Measurements from ENCODE around the gene PHETA1.

PHETA1 gene, protein sequence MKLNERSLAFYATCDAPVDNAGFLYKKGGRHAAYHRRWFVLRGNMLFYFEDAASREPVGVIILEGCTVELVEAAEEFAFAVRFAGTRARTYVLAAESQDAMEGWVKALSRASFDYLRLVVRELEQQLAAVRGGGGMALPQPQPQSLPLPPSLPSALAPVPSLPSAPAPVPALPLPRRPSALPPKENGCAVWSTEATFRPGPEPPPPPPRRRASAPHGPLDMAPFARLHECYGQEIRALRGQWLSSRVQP

DNA sequence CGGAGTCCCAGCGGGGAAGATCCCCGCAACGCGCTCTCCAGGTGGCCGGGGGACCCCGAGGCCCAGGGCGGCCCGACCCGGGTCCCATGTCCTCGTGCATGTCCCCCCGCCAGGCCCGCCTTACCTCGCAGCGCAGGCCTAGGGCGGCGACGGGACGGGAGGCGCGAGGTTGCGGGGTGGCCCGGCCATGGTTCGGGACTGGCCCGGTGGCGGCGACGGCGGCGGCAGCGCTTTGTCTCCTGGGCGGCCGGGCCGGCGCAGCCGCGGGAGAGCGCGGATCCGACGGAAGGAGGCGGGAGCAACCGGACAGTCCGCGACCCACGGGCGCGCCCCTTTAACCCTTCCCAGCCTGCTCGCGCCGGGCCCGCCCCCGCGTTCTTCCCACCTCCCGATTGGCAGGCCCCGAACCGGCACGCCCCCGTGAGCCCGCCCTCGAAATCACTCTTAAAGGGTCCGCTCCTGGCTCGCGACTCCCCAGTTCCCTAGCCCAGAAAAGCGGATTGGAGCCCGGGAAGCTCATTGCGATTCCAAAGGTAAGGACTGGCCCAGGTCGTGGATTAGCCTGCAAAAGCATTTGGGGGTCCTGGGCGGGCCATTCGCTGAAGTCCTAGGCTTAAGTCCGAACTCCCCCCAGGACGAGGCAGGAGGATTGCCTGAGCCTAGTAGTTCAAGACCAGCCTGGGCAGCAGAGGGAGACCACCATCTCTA lies at the start of gene PHETA1:
TSS of gene PHETA1 (minus strand) at position 308 of the 708 bp plus-strand sequence. CDS start 5,668 bp downstream, outside the sequence.
- peak; percentile 78 for DNase-seq

DNA sequence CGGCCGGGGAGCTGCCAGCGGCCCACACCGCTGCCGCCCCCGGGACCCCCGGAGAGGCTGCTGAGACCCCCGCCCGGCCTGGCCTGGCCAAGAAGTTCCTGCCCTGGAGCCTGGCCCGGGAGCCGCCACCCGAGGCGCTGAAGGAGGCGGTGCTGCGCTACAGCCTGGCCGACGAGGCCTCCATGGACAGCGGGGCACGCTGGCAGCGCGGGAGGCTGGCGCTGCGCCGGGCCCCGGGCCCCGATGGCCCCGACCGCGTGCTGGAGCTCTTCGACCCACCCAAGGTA lies 49.6 kb upstream of the PHETA1 start:
- no peak for DNase-seq

DNA sequence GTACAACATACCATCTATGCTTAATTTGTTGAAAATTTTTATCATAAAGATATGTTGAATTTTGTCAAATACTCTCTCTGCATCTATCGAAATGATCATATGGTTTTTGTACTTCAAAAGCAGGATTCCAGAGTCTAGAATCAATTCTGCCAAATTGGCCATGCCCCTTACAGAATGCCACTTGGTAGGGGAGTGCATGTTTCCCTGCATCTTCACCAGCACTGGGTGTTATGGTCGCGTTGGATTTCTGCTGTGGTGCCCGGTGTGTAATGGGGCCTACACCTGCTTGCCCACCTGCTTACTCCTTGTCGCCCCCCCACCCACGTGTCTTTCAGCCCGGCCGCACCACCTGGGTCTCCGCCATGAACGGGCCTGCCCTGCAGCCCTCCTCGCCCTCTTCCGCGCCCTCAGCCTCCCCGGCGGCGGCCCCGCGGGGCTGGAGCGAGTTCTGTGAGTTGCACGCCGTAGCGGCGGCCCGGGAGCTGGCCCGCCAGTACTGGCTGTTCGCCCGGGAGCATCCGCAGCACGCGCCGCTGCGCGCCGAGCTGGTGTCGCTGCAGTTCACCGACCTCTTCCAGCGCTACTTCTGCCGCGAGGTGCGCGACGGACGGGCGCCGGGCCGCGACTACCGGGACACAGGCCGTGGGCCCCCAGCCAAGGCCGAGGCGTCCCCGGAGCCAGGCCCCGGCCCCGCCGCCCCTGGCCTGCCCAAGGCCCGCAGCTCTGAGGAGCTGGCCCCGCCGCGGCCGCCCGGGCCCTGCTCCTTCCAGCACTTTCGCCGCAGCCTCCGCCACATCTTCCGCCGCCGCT lies 49.1 kb upstream of the PHETA1 start:
- no peak for DNase-seq

DNA sequence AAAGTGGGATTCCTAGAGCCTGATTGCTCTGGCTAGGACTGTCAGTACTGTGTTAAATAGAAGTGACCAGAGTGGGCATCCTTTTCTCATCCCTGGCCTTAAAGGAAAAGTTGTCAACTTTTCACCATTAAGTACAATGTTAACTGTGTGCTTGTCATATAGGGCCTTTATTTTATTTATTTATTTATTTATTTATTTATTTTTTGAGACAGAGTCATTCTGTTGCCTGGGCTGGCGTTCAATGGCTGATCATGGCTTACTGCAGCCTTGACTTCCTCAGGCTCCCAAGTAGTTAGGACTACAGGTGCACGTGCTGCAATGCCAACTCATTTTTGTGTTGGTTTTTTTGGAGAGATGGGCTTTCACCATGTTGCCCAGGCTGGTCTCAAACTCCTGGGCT lies 48.4 kb upstream of the PHETA1 start:
- DNase-seq: no peak

DNA sequence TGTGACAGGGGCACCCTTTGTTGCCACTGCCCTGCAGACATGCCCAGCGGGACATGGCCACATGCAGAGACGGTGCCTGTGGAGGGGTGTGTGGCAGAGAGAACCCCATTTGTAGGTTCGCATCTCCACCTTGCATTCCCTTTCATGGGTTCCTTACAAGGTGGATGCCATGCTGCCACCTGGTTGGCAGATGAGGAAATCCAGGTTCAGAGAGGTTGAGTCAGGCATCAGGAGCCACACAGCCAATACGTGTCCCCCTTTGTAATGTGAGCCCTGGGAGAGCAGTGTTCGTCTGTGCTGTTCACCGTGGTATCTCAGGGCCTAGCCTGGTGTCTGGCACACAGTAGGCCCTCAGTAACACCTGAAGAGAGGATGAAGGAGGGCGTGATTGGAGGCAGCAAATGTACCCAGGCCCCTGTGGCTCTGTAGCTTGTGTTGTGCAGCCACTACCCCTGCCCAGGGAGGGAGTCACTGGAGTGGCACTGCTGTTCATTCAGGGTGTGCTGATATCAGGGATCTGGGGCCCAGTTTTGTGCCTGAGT lies 45.9 kb upstream of the PHETA1 start:
- no peak for DNase-seq

DNA sequence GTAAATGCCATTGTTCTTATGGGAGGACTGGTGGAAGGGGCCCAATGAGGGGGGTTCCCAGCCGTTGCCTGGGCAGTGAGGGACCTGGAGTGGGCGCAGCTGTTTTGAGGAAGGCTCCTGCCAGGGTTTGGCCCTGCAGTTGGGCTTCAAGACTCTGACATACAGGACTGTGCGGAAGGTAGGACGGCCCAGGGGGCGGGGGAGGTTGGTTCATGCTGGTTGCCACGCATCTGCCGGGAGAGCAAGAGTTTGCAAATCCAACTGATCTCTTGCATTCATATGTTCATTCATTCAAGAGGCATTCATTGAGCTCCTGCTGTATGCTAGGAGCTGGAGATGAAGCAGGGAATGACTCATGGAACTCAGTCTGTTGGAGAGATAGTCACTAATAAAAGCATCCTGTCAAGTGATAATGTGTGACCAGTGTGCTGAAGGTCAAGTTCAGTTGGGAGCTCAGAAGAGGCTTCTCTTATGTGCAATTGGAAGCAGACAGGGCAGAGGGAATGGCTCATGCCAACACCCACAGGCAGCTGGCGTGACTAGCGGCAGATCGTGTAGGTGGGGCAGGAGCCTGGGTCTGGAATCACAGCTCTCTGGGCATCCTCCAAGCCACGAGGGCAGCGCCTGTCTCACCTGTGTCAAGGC lies 44.7 kb upstream of the PHETA1 start:
- DNase-seq: no peak

DNA sequence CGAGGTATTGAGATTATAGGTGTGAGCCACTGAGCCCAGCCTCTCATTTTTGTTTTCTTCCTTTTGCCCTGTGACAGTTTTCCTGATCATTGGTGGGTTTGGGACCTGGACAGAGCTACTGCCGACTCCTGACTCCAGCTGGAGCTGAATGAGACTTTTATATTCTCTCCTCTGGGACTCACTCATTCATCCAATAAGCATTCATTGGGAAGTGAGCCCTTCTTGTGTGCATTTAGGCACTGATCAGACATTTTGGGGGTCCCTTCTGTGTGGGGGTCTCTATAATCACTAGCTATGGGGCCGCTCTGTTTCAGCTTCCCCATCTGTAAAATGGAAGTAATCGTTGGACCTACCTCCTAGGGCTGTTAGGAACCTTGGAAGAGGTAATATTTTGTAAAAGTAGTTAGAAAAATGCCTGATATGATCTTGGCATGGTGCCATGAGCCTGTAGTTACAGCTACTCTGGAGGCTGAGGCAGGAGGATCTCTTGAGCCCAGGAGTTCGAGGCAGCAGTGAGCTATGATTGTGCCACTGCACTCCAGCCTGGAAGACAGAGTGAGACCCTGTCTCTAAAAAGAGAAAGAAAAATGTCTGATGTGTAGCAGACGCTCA lies 44.0 kb upstream of the PHETA1 start:
- no peak for DNase-seq

DNA sequence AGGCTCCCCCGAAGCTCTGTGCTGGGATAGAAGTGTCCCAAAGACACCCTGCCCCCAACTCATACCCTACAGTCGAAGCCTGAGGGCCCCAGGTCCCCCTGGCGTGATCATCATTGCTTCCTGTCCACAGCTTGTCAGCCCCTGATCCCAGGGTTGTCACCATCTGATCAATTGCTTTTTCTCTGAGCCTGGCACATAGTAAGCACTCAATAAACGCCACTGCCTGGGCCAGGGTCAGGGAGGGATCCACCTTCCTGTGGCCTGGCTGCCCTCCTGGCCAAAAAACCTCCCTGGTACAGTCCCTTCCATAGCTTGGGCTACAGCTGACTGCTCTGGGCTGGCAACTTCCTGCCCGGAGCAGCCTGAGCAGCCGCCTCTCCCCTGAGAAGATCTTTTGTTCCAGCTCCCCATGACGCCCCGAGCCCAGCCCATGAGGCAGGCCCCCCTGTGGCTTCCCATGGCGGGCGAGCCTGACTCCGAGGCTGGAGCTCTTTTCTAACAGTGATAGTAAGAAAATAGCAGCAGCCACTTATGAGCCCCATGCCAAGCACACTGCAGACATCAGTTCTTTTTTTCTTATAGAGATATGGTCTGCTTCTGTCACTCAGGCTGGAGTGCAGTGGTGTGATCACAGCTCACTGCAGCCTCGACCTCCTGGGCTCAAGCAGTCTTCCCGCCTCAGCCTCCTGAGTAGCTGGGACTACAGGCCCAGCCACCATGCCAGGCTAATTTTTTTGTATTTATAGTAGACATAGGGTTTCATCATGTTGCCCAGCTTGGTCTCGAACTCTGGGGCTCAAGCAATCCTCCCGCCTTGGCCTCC lies 43.3 kb upstream of the PHETA1 start:
- no peak for DNase-seq

DNA sequence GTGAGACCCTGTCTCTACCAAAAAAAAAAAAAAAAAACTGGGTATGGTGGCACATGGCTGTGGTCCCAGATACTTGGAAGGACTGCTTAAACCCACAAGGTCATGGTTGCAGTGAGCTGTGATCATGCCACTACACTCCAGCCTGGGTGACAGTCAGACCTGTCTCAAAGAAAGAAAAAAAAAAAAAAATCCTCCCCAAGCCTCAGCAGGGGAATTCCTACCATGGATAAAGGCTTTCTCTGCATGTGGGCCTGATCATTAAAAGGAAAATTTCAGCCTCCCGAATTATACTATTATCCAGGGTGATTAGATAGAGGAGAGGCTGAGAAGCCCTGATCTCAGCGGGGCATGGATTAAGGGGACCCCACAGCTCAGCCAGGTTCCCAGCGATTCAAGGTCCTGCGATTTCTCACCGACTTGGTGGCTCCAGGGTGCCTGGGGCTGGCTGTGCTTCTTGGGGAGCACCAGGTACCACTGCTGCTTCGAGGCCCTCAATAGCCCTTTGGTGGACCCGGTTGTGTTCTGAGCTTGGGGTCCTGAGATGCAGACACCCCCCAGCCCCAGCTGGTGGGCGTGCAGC lies 42.4 kb upstream of the PHETA1 start:
- DNase-seq: peak; percentile 46

DNA sequence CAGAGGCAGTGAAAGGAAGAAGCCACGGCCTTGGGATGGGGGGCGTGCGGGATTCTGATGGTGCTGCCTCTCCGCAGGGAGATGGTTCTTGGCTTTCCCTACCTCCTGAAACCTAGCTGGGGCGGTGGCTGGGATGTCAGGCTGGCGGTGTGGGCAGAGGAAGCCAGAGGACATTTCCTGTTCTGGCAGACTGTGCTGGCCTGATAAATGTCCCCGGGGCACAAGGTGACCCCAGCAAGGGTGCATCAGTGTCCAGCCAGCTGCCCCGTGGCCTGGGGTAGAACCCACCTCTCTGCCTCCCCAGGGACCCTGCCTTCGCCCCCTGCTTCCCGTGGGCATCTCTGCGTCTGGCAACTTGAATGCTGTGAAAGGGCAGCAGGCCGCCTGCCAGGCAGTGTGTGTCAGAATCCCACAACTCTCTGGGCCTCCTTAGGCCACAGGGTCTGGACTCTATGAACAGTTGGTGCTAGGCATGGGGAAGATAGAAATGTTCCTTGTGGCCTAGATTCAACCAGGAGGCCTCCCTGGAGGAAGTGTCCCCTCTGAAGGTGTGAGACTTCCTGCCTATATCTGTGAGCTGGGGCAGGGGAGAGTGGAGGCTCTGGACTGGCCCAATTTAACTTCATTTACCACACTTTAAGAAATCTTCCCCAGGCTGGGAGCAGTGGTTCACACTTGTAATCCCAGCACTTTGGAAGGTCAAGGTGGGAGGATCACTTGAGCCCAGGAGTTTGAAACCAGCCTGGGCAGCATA lies 41.7 kb upstream of the PHETA1 start:
- DNase-seq: no peak

DNA sequence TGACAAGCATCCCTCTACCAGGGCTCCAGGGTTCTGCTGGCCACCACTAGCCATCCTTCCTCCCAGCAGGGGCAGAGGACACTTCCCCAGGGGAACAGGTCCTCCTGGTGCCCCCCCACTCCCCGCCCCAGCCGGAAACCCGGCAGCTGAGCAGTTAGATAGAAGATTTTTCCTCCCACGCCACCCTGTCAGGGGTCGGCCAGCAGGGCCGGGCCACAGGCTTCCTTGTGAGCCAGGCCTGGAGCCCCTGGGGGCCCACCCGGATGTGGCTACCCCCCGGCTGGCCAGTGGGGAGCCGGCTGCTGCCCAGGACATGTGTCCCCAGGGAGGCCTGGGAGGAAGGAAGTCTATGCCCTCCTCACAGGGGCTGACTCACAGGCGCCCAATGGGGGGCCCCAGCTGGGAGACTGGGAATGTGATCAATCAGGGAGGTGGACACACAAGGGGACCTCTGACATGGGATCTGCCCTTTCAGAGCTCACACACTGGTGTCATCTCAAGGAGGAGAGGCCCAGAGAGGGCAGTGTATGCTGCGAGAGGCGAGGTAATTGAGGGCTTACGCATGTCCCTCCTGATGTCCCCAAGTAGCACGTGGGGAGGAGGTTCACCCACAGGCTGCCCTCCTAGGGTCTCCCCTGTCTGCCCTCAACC lies 41.0 kb upstream of the PHETA1 start:
- DNase-seq: peak; percentile 32

DNA sequence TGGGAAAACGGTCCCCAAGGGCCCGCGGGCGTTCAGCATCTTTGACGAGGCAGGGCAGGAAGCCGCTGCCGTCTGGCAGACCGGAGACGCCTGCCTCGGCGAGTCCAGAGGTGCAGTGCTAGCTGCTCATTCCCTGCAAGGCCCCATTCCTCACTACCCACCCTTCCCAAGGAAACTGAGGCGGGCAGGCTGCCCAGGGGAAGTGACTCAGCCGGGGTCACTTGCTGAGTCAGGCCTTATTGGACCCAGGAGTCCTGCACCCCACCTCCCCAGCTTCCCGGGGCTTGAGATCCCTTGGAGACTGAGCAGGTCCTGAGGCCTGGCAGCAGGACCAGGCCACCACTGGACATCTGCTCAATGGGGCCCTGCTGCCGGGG lies 40.5 kb upstream of the PHETA1 start:
- DNase-seq: no peak

DNA sequence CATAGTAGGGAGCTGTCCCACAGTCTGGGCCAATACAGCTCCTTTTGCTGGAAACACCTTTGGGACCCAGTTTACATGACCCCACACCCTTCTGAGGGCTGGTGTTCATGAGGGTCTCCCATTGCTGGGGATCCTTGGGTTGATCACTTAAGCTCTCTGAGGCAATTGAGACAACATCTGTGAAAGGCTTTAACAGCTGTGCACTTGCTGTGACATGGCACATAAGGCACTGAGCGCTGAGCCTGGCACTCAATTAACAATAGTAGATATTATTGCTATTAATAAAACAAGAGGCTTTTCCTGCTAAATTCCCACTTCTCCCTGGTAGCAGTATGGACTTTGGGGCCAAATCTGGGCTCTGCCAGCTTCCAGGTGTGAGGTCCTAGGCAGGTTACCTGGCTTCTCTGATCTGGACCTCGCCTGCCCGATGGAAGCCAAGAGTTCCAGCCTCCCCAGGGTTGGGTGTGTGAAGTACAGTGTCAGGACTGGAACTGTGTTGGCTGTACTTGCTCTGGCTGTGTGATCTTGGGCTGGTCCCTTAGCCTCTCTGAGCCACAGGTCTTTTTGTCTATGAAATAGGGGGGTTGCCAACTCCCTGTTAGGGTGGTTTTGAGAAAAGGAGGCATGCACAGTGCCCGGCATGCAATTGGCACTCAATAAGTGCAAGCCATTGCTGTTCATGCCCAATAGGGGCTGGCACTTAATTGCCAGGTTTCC lies 39.9 kb upstream of the PHETA1 start:
- DNase-seq: no peak

DNA sequence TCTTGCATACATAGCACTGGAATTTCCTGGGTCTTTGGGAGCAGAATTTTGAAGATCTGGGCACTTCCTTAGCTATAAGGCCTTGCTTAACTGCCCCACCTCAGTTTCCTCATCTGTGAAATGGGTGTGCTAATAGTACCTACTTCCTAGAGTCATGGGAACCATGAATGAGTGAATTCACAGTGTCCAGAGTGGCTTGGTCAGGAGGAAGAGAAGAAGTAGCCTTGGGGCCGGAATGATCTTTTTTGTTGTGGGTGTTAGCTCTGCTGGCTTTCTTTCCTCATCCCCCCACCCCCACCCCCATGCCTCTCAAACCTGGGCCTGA lies 39.2 kb upstream of the PHETA1 start:
- DNase-seq: no peak

DNA sequence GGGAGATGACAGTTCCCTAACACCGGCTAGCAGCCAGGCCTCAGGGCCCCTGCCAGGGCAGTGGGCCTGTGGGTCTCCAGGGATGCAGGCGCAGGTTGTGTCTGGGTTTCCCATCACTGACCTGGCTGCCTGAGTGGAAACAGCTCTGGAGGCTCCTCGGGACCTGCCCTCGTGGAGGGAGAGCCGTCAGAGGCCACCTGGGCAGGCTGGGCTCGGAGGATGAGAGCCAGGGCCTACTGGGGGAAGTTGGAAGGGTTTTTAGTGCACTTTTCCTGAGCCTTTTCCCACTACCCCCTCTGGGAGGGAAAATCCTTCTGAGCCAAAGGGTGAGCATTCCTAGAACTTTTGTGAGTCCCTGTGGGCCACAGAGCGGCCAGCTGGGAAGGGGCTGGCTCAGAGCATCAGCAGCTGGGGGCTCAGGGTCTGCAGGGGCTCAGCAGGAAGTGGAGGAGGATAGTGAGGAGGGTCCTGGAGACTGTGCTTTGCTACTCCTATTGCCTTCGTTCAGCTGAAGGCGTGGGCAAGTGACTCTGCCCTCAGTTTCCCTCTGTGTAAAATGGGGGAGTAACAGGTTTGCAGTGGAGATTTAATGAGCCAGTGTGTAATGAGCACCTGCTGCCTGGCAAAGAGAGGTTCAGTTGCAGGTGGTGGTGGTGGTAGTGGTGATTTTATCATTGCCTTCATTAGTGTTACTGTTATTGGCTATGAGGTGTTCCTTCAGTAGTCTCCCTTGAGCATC lies 38.7 kb upstream of the PHETA1 start:
- no peak for DNase-seq

DNA sequence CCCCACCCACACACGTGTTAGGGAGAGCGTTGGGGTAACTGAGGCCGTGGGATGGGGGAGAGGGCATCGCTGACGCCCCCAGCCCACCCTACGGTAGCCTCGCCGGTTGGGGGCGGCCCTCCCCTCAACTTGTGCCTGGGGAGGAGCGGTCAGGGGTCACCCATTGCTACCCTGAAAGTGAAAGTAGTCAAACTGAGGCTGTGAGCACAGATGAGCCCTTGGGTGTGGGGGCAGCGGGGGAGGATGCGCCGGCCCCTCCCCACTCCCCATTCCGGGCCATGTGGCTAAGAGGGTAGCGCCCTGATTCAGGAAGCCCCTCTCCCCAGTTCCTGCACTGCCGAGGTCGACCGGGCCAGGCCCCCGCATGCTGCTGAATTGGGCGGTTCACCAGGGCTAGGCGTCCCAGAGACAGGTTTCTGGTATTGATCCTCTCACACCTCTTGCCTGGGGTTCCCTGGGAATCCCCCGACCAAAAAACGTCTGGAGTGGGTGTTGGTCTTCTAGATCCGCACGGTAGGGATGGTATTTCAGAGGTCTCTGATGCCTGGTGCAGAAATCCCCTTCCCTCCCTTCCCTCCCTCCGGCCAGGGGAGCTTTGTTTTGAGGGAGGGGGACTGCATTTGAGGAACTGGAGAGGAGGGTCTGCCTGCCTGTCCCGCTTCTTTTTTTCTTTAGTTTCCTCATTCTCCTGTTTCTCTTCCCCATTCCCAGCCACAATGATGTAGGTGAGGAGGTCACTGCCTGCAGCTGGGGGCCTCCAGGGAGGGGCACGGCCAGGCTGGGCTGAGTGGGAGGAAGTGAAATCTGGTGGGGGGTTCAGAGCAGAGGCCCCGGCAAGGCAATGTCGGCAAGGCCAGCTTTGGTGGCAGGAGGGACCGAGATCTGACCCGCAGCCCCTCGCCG lies 37.8 kb upstream of the PHETA1 start:
- DNase-seq: peak; percentile 77

DNA sequence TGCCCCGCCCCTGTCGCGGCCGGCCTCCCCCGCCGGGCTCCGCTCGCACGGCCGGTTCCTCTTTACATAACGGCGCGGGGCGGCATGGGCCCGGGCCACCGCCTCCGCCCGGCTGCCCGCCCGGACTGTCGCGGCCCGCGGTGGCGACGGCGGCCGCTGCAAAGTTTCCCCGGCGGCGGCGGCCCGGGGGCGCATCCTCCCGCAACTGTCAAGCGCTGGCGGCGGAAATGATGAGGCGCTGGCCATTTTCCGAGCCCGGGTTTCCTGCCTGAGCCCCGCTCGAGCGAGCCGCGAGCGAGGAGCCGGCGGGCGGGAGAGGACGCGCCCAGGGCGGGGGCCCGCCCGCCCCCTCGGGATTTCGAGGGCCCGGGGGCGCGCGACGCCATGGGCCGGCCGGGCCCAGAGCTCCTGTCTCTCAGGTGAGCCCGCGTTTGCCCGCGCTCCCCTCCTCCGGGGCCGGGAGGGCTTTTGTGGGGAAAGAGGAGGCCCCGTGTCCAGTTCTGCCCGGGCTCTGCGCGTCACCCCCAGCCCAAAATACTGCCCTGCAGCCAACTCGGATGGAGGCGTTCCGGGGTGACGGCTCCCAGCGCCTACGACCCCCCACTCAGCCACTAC lies 37.1 kb upstream of the PHETA1 start, which contains the start of gene SH2B3:
TSS of gene SH2B3 (plus strand) at position 65 of the 615 bp plus-strand sequence. CDS start 12,223 bp downstream, outside the sequence.
- DNase-seq: no peak

All from CD4-positive, alpha-beta T cell treated with Interleukin-17A for 1 hour (primary cell).